Suprapubic skin (tissue), 4 donors: ENCODE measurements around the gene UNC5CL.

Source experiments
- CTCF ChIP-seq, 2 donors: fragments of 200-600 bp in 1 of 2; fragments of 450-650 bp in 1 of 2; sonication (generic) in 1 of 2; IDR thresholded peaks; one replicate each; pipeline ENCODE4 v1.5.1; 2016 to 2019; ENCODE audit warnings: antibody characterized with exemption in 2 of 2, mild to moderate bottlenecking in 1 of 2, moderate library complexity in 1 of 2
- POLR2A ChIP-seq, 2 donors: fragments of 450-650 bp; IDR thresholded peaks; one replicate each; pipeline ENCODE4 v1.6.1; 2017; ENCODE audit warnings: antibody characterized with exemption in 2 of 2, mild to moderate bottlenecking in 2 of 2, moderate library complexity in 2 of 2
- POLR2AphosphoS5 ChIP-seq, 3 donors: sonication (generic); formaldehyde crosslinking; IDR thresholded peaks; one replicate each; pipeline ENCODE4 v1.6.1; 2017; ENCODE audit warnings: antibody characterized with exemption in 3 of 3

GRCh38 chr6:41049521-41049920 is 10.5 kb upstream of the UNC5CL start:
- TF ChIP-seq CTCF (IDR thresholded peaks at IDR 0.05): no peak
- no peak for TF ChIP-seq POLR2AphosphoS5 (IDR thresholded peaks at IDR 0.05)
- TF ChIP-seq POLR2A (IDR thresholded peaks at IDR 0.05): no peak
